SU-DHL-6 (cell line): Measurements from ENCODE around the gene EPHB4.

Experiments used
- EZH2phosphoT487 ChIP-seq: fragments of 200-600 bp; sonication (generic), shearing (Covaris generic); conservative IDR thresholded peaks from 2 replicates; pipeline ENCODE4 v1.6.1; 2018; ENCODE audit warnings: mild to moderate bottlenecking, antibody characterized with exemption, low read length, moderate library complexity, mixed read lengths
- TF ChIP-seq, protein P1 (sequence below): fragments of 200-600 bp; sonication (generic); IDR thresholded peaks from one replicate; pipeline ENCODE4 v1.5.1; 2017; ENCODE audit warnings: antibody characterized with exemption, mild to moderate bottlenecking, low read length, moderate library complexity; ENCODE audit not compliant: insufficient read depth, poor library complexity, severe bottlenecking

DNA sequence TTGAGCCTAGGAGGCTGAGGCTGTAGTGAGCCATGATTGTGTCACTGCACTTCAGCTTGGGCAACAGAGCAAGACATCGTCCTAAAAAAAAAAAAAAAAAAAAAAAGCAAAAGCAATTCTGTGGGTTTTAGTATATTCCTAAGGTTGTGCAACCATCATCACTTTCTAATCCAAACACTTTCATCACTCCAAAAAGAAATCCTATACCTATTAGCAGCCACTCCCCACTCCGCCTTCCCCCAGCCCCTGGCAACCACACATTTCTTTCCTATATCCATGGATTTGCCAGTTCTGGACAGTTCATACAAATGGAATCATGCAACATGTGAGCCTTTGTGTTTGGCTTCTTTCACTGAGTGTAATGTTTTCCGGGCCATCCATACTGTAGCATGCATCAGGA is 73.6 kb downstream of the EPHB4 start:
- TF ChIP-seq, protein P1, sequence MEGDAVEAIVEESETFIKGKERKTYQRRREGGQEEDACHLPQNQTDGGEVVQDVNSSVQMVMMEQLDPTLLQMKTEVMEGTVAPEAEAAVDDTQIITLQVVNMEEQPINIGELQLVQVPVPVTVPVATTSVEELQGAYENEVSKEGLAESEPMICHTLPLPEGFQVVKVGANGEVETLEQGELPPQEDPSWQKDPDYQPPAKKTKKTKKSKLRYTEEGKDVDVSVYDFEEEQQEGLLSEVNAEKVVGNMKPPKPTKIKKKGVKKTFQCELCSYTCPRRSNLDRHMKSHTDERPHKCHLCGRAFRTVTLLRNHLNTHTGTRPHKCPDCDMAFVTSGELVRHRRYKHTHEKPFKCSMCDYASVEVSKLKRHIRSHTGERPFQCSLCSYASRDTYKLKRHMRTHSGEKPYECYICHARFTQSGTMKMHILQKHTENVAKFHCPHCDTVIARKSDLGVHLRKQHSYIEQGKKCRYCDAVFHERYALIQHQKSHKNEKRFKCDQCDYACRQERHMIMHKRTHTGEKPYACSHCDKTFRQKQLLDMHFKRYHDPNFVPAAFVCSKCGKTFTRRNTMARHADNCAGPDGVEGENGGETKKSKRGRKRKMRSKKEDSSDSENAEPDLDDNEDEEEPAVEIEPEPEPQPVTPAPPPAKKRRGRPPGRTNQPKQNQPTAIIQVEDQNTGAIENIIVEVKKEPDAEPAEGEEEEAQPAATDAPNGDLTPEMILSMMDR = no peak
- no peak for TF ChIP-seq EZH2phosphoT487
